NCI-H2227 treated with DMSO at 0.1 percent for 48 hours (cell line): ENCODE data around the gene OLFM3.

ENCODE experiments used
- DNase-seq: peaks from one replicate; lab custom pipeline; 2025; lab: John Stamatoyannopoulos, UW

The OLFM3 gene

GRCh38 chr1:101996825-101997465, at the start of gene OLFM3:
TSS of gene OLFM3 (minus strand) at chr1:101996926.
- DNase-seq: no peak

GRCh38 chr1:102045752-102046151, 49.0 kb upstream of the OLFM3 start:
- DNase-seq: no peak

GRCh38 chr1:102032534-102032933, 35.8 kb upstream of the OLFM3 start:
- no peak for DNase-seq

GRCh38 chr1:102019530-102019929, 22.8 kb upstream of the OLFM3 start:
- DNase-seq: no peak

- DNase-seq: no peak
Measured at GRCh38 chr1:102015728-102016127, 19.0 kb upstream of the OLFM3 start.

- no peak for DNase-seq
Measured at GRCh38 chr1:102002057-102002456, 5.3 kb upstream of the OLFM3 start.

GRCh38 chr1:101995984-101996745, 561 bp downstream of the OLFM3 start:
- DNase-seq: no peak

GRCh38 chr1:101993710-101994109, 3.0 kb downstream of the OLFM3 start:
- DNase-seq: no peak

- DNase-seq: no peak
Measured at GRCh38 chr1:101992821-101993575, 3.7 kb downstream of the OLFM3 start.

- no peak for DNase-seq
Measured at GRCh38 chr1:101980974-101981373, 15.8 kb downstream of the OLFM3 start.

- no peak for DNase-seq
Measured at GRCh38 chr1:101977266-101977665, 19.5 kb downstream of the OLFM3 start.

GRCh38 chr1:101976161-101976560, 20.6 kb downstream of the OLFM3 start:
- DNase-seq: no peak

- no peak for DNase-seq
Measured at GRCh38 chr1:101975371-101975770, 21.4 kb downstream of the OLFM3 start.

- DNase-seq: no peak
Measured at GRCh38 chr1:101974599-101975274, 22.0 kb downstream of the OLFM3 start.

- DNase-seq: no peak
Measured at GRCh38 chr1:101971304-101971703, 25.4 kb downstream of the OLFM3 start.

GRCh38 chr1:101967871-101968270, 28.9 kb downstream of the OLFM3 start:
- no peak for DNase-seq

- DNase-seq: no peak
Measured at GRCh38 chr1:101965341-101965740, 31.4 kb downstream of the OLFM3 start.

GRCh38 chr1:101964708-101965107, 32.0 kb downstream of the OLFM3 start:
- no peak for DNase-seq

- no peak for DNase-seq
Measured at GRCh38 chr1:101960142-101960541, 36.6 kb downstream of the OLFM3 start.

GRCh38 chr1:101959456-101959855, 37.3 kb downstream of the OLFM3 start:
- no peak for DNase-seq

GRCh38 chr1:101957771-101958170, 39.0 kb downstream of the OLFM3 start:
- no peak for DNase-seq

GRCh38 chr1:101953623-101954022, 43.1 kb downstream of the OLFM3 start:
- DNase-seq: no peak
